PFSK-1 (cell line): ENCODE data around the gene MAGI1.

Experiments
- FOXP2 ChIP-seq: optimal IDR thresholded peaks from 2 replicates; pipeline ENCODE3; 2011; ENCODE audit warnings: borderline replicate concordance, control low read depth, inconsistent platforms; ENCODE audit not compliant: insufficient read depth; ENCODE audit errors: extremely low read length, extremely low read depth
- POLR2AphosphoS5 ChIP-seq: IDR thresholded peaks from 2 replicates; pipeline ENCODE4 v1.6.1; 2012; ENCODE audit warnings: low read depth, mild to moderate bottlenecking, control low read depth, low read length, moderate library complexity
- REST ChIP-seq, 2 experiments: IDR thresholded peaks; 2 replicates each; pipeline versions ENCODE4 v1.6.1 to v1.8.0; 2011 to 2012; ENCODE audit warnings: low read depth in 2 of 2, low read length in 2 of 2, control low read depth in 1 of 2, inconsistent platforms in 1 of 2, mild to moderate bottlenecking in 1 of 2, moderate library complexity in 1 of 2; ENCODE audit not compliant: insufficient read depth in 1 of 2
- SIN3A ChIP-seq: IDR thresholded peaks from 2 replicates; pipeline ENCODE4 v1.6.1; 2012; ENCODE audit warnings: mild to moderate bottlenecking, low read length, moderate library complexity, borderline replicate concordance; ENCODE audit not compliant: insufficient read depth
- TAF1 ChIP-seq: IDR thresholded peaks from 2 replicates; pipeline ENCODE4 v1.6.1; 2012; ENCODE audit warnings: low read length, control low read depth, borderline replicate concordance; ENCODE audit not compliant: insufficient read depth

MAGI1 gene

DNA sequence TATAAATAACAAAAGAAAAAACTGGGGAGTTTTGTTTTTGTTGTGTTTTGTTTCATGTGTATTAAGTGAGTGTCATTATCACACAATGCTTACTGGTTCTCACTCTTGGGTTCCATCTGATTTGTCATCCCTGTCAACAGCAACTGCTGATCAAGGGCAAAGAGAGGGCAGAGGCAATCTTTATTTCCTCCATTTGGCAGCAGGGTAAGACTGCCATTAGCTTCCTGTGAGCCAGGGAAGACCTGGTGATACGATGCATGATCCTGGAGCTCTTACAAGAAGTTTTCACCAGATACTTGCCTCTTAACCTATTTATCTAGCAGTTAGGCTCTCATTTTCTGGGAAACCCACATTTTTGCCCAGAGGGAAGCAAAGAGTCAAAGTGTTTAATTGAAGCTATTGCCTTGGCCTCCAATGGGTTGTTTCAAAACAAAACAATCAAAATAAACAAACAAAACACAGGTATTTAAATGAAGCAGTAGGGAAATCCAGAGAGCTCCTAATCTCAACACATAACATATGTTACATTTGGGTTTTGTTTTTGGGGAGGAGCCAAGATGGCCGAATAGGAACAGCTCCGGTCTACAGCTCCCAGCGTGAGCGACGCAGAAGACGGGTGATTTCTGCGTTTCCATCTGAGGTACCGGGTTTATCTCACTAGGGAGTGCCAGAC, 529.8 kb downstream of the MAGI1 start:
- TF ChIP-seq SIN3A (no peak), POLR2AphosphoS5 (no peak), FOXP2 (no peak), REST (IDR thresholded peaks at IDR 0.05; ENCODE audit: insufficient read depth in 1 of 2, low read depth in 2 of 2, low read length in 2 of 2) (no peak), TAF1 (no peak)

DNA sequence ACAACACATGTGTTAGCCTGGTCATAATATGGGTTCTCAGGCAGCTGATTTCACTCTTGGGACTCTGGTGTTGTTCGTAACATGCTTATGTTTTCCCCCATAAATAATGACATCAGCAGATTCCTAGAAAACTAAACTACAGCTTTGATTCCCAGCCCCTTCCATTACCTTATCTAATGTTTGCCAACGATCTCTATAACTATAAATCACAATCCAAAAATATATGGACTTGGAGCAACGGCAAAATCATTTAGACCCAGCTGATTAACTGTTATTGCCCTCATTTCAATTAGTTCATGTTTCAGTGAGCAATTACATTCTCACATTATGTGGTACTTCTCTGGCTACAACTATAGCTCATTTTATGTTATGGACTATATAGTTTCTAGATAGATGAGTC, 531.3 kb downstream of the MAGI1 start:
- TF ChIP-seq POLR2AphosphoS5 (no peak), REST (IDR thresholded peaks at IDR 0.05; ENCODE audit: insufficient read depth in 1 of 2, low read depth in 2 of 2, low read length in 2 of 2) (no peak), FOXP2 (no peak), SIN3A (no peak), TAF1 (no peak)

DNA sequence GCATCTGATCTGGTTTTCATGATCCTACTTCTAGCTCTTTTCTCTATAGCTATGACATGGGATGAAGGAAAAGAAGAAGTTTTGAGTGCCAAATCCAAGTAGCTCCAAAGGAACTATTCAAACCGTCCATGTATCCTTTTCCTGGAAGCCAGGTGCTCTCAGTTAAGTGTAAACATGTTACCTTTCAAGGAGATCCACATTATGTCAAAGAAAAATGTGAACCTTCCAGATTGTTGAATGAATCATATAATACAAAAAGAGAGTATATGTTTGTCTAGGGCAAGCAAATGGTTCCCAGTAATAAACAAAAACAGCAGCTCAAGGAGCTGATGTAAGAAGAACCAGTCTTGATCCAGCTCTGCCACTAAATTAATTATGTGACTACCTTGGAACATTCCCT, 534.9 kb downstream of the MAGI1 start:
- no peak for TF ChIP-seq POLR2AphosphoS5
- no peak for TF ChIP-seq TAF1
- no peak for TF ChIP-seq FOXP2
- no peak for TF ChIP-seq REST (IDR thresholded peaks at IDR 0.05; ENCODE audit: insufficient read depth in 1 of 2, low read depth in 2 of 2, low read length in 2 of 2)
- TF ChIP-seq SIN3A: no peak

DNA sequence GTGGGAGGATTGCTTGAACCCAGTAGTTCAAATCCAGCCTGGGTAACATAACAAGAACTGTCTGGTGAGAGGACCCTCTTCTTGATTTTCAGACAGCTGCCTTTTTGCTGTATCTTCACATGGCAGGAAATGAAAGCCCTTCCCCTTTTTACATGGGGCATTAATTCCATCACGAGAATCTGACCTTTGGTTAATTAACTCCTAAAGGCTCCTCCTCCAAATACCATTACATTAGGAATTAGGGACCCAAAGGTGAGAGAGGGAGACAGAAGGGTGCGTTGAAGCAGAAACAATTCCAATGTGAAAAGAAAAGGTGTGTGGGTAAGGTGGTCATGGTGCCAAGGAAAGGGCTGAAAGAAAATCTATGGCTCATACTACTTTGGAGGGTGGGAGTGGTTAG, 536.2 kb downstream of the MAGI1 start:
- no peak for TF ChIP-seq TAF1
- no peak for TF ChIP-seq FOXP2
- TF ChIP-seq REST (IDR thresholded peaks at IDR 0.05; ENCODE audit: insufficient read depth in 1 of 2, low read depth in 2 of 2, low read length in 2 of 2): no peak
- no peak for TF ChIP-seq POLR2AphosphoS5
- TF ChIP-seq SIN3A: no peak
